HG02973 (cell line): ENCODE measurements around the gene ANKDD1B.
"Not testable (repeated sequence)": the region's sequence is repeated elsewhere in the genome, so short reads cannot be mapped to it uniquely, and the experiment has no call there.

Experiments used
- ATAC-seq: cut with Tn5 transposase; IDR thresholded peaks from one replicate; pipeline ENCODE4 v1.9.1; 2021; ENCODE audit warnings: moderate library complexity; ENCODE audit not compliant: unreplicated experiment

ANKDD1B gene

GRCh38 chr5:75611311-75612225 lies at the start of gene ANKDD1B:
Gene ANKDD1B, plus strand, starts transcription at chr5:75611453. Its CDS starts 182 bp downstream, at chr5:75611635.
- no peak for ATAC-seq

- not testable (repeated sequence) for ATAC-seq
These were observed 45.1 kb upstream of the ANKDD1B start for GRCh38 chr5:75565991-75566709.

GRCh38 chr5:75566710-75567309 lies 44.4 kb upstream of the ANKDD1B start:
- peak; percentile 80 for ATAC-seq

GRCh38 chr5:75567710-75568109 lies 43.5 kb upstream of the ANKDD1B start:
- peak; percentile 46 for ATAC-seq

GRCh38 chr5:75568202-75568601 lies 43.1 kb upstream of the ANKDD1B start:
- peak; percentile 34 for ATAC-seq

- ATAC-seq = no peak
These were observed 39.7 kb upstream of the ANKDD1B start for GRCh38 chr5:75571547-75571946.

- ATAC-seq = peak; percentile 14
These were observed 36.5 kb upstream of the ANKDD1B start for GRCh38 chr5:75574791-75575190.

- not testable (repeated sequence) for ATAC-seq
These were observed 33.0 kb upstream of the ANKDD1B start for GRCh38 chr5:75578280-75578679.

- ATAC-seq = no peak
These were observed 26.6 kb upstream of the ANKDD1B start for GRCh38 chr5:75584641-75585040.

- ATAC-seq = no peak
These were observed 22.6 kb upstream of the ANKDD1B start for GRCh38 chr5:75588666-75589065.

- no peak for ATAC-seq
These were observed 10.7 kb upstream of the ANKDD1B start for GRCh38 chr5:75600535-75600934.

GRCh38 chr5:75601567-75601966 lies 9.7 kb upstream of the ANKDD1B start:
- ATAC-seq = no peak

- ATAC-seq = no peak
These were observed 9.3 kb upstream of the ANKDD1B start for GRCh38 chr5:75601996-75602395.

GRCh38 chr5:75603371-75603770 lies 7.9 kb upstream of the ANKDD1B start:
- ATAC-seq = no peak

GRCh38 chr5:75603821-75604220 lies 7.4 kb upstream of the ANKDD1B start:
- ATAC-seq = no peak

GRCh38 chr5:75607341-75607740 lies 3.9 kb upstream of the ANKDD1B start:
- not testable (repeated sequence) for ATAC-seq

GRCh38 chr5:75608870-75609269 lies 2.4 kb upstream of the ANKDD1B start:
- ATAC-seq = no peak

GRCh38 chr5:75610201-75610600 lies 1.1 kb upstream of the ANKDD1B start:
- no peak for ATAC-seq

- ATAC-seq = not testable (repeated sequence)
These were observed 368 bp upstream of the ANKDD1B start for GRCh38 chr5:75610859-75611310.

- no peak for ATAC-seq
These were observed 945 bp downstream of the ANKDD1B start for GRCh38 chr5:75612226-75612569.

- no peak for ATAC-seq
These were observed 1.6 kb downstream of the ANKDD1B start for GRCh38 chr5:75612901-75613300.

- no peak for ATAC-seq
These were observed 2.9 kb downstream of the ANKDD1B start for GRCh38 chr5:75614176-75614575.
